Glomerular visceral epithelial cell (primary cell): ENCODE data around the gene IPO13.

Experiments
- DNase-seq: peaks from one replicate; pipeline ENCODE4 v3.0.0-alpha.2; 2016; ENCODE audit errors: extremely low spot score

The IPO13 gene

GRCh38 chr1:43931711-43932660 lies 14.8 kb upstream of the IPO13 start:
- DNase-seq: no peak

DNA sequence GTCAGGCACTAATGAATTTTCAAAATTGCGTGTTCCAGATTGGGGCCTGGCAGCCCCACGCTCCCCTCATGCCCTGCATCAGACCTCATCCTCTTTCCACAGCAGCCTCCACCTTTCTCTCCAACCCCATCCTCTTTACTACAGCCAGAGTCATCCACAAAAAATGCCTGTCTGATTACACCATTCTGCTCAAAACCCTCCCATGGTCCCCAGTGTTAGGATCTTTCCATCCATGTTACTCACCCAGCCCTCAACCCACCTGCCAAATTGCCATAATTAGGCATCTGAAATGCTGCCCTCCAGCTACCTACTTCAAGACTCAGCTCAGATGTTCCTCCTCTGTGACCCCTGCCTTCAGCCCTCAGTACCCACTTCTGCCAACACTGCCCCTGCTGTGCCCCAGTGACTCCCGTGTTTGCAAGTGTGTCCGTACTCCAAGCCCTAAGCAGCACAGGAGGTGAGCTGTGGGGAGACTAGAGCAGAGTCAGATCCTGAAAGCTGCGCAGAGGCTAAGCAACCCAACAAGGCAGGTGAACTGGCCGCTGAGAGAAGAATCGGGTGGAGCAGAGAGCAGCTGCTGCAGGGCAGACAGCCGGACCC lies 13.9 kb upstream of the IPO13 start:
- no peak for DNase-seq

- no peak for DNase-seq
Observed at GRCh38 chr1:43933386-43934100, 13.2 kb upstream of the IPO13 start, which contains the start of gene ARTN. ARTN (plus strand) TSS chr1:43933801; CDS start chr1:43935657, 1,856 bp downstream.

GRCh38 chr1:43934101-43934985 lies 12.4 kb upstream of the IPO13 start:
- peak; percentile 62 for DNase-seq

DNA sequence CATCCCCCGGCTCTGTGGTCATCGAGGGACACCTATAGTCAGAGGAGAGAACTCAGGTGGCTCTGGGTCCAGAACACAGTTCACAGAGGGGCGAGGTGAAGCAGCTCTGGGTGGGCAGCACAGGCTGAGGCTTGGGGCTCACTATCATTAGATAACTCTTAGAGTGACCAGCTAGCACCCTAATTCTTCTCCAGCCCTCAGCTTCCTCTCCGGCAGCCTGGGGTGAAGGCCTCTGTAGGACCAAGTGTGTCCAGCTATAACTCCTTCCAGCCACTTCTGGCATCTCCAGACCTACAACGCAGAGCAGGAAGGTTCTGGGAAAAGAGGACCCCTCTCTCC lies 11.8 kb upstream of the IPO13 start:
- no peak for DNase-seq

DNA sequence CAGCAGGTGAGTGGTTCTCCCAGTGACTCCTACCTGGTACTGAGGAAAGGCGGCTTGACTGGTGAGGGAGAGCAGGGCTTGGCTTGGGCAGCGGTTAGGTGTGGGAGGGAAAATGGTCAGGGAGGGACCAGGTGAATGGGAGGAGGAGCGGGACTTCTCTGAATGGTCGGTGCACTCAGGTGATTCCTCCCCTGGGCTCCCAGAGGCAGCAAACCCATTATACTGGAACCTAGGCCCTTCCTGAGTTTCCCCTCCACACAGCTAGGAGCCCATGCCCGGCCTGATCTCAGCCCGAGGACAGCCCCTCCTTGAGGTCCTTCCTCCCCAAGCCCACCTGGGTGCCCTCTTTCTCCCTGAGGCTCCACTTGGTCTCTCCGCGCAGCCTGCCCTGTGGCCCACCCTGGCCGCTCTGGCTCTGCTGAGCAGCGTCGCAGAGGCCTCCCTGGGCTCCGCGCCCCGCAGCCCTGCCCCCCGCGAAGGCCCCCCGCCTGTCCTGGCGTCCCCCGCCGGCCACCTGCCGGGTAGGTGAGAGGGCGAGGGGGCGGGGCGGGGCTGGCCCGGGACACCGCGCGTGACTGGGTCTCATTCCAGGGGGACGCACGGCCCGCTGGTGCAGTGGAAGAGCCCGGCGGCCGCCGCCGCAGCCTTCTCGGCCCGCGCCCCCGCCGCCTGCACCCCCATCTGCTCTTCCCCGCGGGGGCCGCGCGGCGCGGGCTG lies 10.9 kb upstream of the IPO13 start:
- DNase-seq: no peak

- peak; percentile 49 for DNase-seq
Observed at GRCh38 chr1:43936431-43937151, 10.2 kb upstream of the IPO13 start.

DNA sequence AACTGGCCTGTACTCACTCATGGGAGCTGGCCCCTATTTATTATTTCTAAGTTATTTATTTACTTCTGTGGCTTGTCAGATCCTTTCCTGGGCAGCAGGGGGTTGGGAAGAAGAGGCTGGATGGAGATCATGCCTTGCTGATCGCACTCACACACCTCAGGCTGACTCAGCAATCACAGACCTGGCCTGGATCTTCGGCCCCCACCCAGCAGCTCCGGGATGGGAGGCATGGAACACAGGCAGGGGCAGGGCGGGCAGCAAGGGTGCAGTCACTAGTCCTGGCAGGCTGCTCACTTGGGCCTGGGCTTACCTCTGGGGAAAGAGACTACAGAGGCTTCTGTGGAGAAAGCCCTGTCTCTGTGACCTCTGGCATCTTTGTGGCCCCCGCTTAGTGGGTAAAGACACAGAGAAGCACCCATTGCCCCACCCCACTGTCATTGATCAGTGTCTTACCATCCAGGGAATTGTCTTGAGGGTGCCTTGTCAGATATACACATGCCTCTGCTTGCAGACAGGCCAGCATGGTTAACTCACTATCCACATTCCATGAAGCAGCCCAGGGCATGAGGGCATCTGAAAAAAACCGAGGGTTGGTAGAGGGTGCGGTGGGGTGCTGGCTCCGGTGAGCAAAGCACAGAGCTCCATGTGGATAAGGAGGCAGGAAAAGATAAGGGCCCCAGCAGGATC lies 9.4 kb upstream of the IPO13 start:
- peak; percentile 79 for DNase-seq

- DNase-seq: no peak
Observed at GRCh38 chr1:43938383-43938782, 8.4 kb upstream of the IPO13 start.

- DNase-seq: no peak
Observed at GRCh38 chr1:43938892-43939587, 7.7 kb upstream of the IPO13 start.

- no peak for DNase-seq
Observed at GRCh38 chr1:43942411-43942810, 4.3 kb upstream of the IPO13 start.

DNA sequence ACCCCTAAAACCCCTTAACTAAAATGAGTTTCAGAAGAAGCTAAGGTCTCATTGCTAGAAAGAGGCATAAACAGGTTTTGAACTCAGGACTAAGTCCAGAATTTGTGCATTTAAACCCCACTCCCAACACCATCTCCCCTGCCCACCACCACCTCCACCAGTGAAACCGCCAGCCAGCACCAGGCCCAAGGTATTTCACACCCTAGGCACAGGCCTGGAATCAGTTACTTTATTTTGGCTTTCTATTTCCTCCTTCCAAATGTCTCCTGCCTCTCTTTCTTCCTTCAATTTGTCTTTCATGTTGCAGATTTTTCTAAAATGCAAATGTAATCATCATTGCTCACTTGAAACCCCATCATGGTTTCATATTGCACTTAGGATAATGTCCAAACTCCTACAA lies 1.9 kb upstream of the IPO13 start:
- DNase-seq: no peak

GRCh38 chr1:43945674-43946235 lies 995 bp upstream of the IPO13 start:
- no peak for DNase-seq

DNA sequence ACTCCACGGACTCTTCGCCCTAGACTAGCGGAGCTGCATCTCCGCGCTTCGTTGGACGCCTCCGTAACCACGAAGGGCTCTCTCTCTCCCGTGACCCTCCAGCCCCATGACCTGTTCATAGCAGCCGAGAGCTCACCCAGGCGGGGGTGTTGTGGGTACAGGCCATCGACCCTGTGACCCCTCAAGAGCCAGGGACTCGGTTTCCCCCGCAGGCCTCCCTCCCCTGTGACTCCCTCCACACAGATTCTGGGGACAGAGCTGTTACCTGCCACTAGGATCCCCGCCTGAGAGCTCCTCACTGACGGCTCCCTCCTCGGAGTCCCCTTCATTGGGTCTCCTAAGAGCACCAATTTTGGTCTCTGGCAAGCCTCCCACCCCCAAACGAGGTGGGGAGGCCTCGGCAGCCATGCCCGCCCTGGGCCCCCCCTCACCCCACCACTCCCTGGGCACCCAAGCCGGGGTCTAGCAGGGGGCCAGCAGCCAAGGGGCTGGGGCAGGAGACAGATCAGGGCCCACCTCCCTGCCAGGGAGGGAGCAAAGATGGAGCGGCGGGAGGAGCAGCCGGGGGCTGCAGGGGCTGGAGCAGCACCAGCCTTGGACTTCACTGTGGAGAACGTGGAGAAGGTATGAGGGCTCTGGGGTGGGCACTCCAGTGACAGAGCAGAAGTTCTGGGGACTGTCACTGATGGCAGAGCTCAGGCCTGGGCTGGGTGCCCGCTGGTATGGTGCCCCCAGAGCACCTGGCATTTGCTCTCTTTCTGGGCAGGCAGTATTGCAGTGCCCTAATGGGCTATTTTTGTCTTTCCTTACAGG lies 517 bp downstream of the IPO13 start:
- no peak for DNase-seq

- no peak for DNase-seq
Observed at GRCh38 chr1:43947874-43948437, 1.2 kb downstream of the IPO13 start.

DNA sequence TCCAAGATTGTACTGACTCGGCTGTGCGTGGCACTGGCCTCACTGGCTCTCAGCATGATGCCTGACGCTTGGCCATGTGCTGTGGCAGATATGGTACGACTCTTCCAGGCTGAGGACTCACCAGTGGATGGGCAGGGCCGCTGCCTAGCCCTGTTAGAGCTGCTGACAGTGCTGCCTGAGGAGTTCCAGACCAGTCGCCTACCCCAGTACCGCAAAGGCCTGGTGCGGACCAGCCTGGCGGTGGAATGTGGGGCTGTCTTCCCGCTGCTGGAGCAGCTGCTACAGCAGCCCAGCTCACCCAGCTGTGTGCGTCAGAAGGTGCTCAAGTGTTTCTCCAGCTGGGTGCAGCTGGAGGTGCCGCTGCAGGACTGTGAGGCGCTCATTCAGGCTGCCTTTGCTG lies 2.9 kb downstream of the IPO13 start:
- no peak for DNase-seq
